Testis (tissue), 5 donors: ENCODE results near the gene ARHGAP20. TPM values are rescaled to one million over a fixed set of nuclear protein-coding genes. Genes with fewer than 3 reads are reported as not detected.
A peak's percentile ranks its signal among the peaks of the same experiment; 100 is the strongest.

Experiments used
- DNase-seq: peaks from one replicate; pipeline ENCODE4 v3.0.0-alpha.2; 2019
- H3K27ac ChIP-seq, 2 donors: fragments of 200-600 bp; sonication (generic); one replicate each; pipeline ENCODE4 v1.5.1; 2019
- H3K27me3 ChIP-seq: fragments of 200-600 bp; sonication (generic); one replicate; pipeline ENCODE4 v1.5.1; 2019
- H3K36me3 ChIP-seq: fragments of 200-600 bp; sonication (generic); one replicate; pipeline ENCODE4 v1.5.1; 2017; ENCODE audit warnings: low read depth; ENCODE audit errors: missing control alignments
- H3K4me1 ChIP-seq: fragments of 200-600 bp; sonication (generic); one replicate; pipeline ENCODE4 v1.5.1; 2019
- H3K4me3 ChIP-seq, 2 donors: fragments of 200-600 bp; sonication (generic); one replicate each; pipeline ENCODE4 v1.5.1; 2017 to 2019
- H3K9me3 ChIP-seq: fragments of 200-600 bp; sonication (generic); one replicate; pipeline ENCODE4 v1.5.1; 2017
- POLR2A ChIP-seq: fragments of 450-650 bp; IDR thresholded peaks from one replicate; pipeline ENCODE4 v1.6.1; 2017; ENCODE audit warnings: antibody characterized with exemption, mild to moderate bottlenecking, moderate library complexity
- WGBS, 2 donors: methylation state at CpG; one replicate each; pipeline ENCODE4 v1.1.5; 2018; 5-methylcytosine and 5-hydroxymethylcytosine counted together
- intact Hi-C: fragments of 100-400 bp; cut with DNase I; formaldehyde crosslinking; loops from one replicate; pipeline ENCODE4 v1.15.1; 2023; ENCODE audit warnings: low total_unique reads
- long read RNA-seq, 2 donors: transcript quantifications; one replicate each; lab custom pipeline, GENCODE V29; 2026
- polyA plus RNA-seq: library from polyadenylated mRNA; stranded (reverse); fragments of 350-450 nt; fragmentation: Illumina TruSeq; extraction: RNeasy Lipid Tissue Mini Kit (QIAGEN cat#74804); gene quantifications from one replicate; pipeline ENCODE4 v1.2.3, GENCODE V29; 2014; ENCODE audit warnings: low read depth, low replicate concordance; ENCODE audit not compliant: insufficient read depth
- total RNA-seq, 2 donors: library from RNA; depleted of rRNA; stranded (reverse); fragments of >200 nt; gene quantifications; one replicate each; pipeline ENCODE4 v1.2.3, GENCODE V29; 2016
- TF ChIP-seq, protein P1 (sequence below), 3 experiments: fragments of 450-650 bp in 2 of 3; fragments of 200-600 bp in 1 of 3; sonication (generic) in 1 of 3; IDR thresholded peaks; one replicate each; pipeline ENCODE4 v1.5.1; 2016 to 2019; ENCODE audit warnings: antibody characterized with exemption in 3 of 3, mild to moderate bottlenecking in 2 of 3, moderate library complexity in 1 of 3

The ARHGAP20 gene, protein sequence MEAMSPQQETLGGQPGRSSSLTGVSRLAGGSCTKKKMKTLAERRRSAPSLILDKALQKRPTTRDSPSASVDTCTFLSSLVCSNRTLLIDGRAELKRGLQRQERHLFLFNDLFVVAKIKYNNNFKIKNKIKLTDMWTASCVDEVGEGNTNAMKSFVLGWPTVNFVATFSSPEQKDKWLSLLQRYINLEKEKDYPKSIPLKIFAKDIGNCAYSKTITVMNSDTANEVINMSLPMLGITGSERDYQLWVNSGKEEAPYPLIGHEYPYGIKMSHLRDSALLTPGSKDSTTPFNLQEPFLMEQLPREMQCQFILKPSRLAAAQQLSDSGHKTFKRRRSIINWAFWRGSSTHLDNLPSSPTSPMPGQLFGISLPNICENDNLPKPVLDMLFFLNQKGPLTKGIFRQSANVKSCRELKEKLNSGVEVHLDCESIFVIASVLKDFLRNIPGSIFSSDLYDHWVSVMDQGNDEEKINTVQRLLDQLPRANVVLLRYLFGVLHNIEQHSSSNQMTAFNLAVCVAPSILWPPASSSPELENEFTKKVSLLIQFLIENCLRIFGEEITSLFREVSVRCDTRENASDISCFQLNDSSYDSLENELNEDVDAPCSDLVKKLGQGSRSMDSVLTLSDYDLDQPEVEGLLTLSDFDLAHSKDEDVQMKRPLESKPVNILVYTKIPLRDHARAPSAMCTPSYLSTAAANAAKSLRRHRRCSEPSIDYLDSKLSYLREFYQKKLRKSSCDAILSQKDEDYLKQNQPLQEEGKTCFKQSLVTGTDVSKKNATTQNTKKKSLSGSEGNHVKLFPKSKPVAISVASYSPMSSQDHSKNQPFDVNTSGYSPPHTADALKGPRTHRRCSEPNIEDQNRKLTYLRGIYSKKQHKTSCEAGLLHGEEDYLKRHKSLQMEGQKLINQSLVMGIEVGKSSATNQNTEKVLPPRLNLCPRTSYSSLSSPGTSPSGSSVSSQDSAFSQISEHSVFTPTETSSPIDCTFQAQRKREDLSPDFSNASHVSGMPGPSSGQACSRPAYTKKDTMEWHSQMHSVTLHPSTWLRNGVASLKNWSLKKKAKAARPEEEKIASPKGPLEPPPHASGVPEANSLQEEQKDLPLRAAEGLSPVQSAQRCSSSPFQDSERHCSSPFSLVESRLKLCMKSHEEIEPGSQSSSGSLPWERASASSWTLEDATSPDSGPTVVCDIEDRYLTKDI
- 10 to 100 TPM; 37.2 to 40.1 TPM for total RNA-seq
- polyA plus RNA-seq: 18.6 TPM
- long read RNA-seq, donor 1, full-length matches to known transcripts: 1 of 1 reads
- long read RNA-seq, donor 1, partial matches to known transcripts: 0 of 1 reads
- long read RNA-seq, donor 1, other reads (novel, unspliced or antisense): 0 of 1 reads
- long read RNA-seq, donor 2: 0 reads

DNA sequence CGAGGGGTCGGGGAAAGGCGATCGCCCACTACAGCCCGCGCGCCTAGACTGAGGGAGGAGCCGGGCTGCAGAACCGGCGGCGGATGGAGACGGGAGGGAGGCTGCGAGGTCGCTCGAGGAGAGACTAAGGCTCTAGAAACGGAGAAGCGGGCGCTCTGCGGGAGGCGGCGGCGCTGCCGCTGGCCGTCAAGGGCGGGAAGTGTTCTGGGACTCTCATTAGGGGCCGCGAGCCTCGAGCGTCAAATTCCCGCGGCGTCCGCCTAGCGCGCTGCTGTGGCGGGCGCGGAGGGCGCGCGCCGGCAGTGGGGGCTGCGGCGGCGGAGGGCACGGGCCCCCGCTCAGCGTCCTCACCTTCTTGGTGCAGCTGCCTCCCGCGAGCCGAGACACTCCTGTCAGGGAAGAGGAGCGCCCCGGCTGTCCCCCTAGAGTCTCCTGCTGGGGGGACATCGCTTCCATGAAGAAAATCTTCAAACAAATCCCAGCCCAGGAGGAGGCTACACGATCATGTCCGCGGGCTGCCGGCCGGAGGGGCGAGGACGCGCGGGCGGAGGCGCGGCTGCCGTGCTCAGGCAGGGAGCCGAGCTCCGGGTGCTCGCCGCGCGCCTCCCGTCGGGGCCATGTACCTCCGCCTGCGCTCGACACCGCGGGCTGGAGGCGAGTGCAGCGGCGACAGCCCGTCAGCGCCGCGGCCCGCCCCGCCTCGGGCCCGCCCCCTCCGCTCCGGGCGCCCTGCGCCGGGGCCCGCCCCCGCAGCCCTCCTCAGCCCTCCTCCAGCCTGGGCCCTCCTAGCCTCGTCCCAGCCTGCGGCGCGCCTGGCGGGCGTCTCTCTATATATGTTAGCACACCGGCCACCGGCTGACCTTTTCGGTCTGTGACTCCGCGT lies at the start of gene ARHGAP20:
ARHGAP20 (minus strand) TSS at position 662 of the 883 bp plus-strand sequence; CDS start at position 456, 206 bp downstream.
- Histone ChIP-seq H3K27ac (peak within 1 kb of the TSS; percentile 87 to 96), H3K4me1 (peaks cover 12% of the 10 kb centered on the region), H3K36me3 (no peaks in the 10 kb centered on the region), H3K27me3 (no peaks in the 10 kb centered on the region), H3K9me3 (no peaks in the 10 kb centered on the region), H3K4me3 (peak within 1 kb of the TSS; percentile 72 to 98)
- DNase-seq: peak; percentile 89
- intact Hi-C loops: loop anchor here (5.0 kb wide), 1 partner anchor 235 kb away; no protein-coding TSS in a partner anchor
- WGBS, 2 donors: 1% methylated on average over 27 to 58 of the region's 109 CpGs
- TF ChIP-seq, protein P1, sequence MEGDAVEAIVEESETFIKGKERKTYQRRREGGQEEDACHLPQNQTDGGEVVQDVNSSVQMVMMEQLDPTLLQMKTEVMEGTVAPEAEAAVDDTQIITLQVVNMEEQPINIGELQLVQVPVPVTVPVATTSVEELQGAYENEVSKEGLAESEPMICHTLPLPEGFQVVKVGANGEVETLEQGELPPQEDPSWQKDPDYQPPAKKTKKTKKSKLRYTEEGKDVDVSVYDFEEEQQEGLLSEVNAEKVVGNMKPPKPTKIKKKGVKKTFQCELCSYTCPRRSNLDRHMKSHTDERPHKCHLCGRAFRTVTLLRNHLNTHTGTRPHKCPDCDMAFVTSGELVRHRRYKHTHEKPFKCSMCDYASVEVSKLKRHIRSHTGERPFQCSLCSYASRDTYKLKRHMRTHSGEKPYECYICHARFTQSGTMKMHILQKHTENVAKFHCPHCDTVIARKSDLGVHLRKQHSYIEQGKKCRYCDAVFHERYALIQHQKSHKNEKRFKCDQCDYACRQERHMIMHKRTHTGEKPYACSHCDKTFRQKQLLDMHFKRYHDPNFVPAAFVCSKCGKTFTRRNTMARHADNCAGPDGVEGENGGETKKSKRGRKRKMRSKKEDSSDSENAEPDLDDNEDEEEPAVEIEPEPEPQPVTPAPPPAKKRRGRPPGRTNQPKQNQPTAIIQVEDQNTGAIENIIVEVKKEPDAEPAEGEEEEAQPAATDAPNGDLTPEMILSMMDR (IDR thresholded peaks at IDR 0.05): peak in 2 of 3 experiments; percentile 8 to 23
- no peak for TF ChIP-seq POLR2A

DNA sequence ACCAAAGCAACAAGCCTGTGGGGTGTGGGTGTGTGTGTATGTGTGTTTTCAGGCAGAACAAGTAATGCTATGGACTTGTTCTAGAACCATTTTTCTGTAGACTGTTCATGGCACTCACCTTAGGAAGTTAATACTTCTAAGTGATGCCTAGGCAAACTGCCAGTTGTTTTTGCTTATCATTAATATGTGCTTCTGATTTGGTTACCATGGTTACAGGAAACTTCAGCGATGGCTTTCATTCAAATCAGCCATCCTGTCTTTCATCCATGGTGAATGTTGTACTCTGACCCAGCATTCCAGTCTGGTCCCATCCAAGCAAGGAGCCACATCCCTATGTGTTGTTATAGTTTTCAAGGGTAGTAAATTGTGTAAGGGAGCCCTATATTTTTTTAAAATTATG lies 49.8 kb upstream of the ARHGAP20 start:
- Histone ChIP-seq H3K27ac (no peak overlapping the region), H3K4me3 (no peak overlapping the region), H3K4me1 (peaks cover 16% of the 10 kb centered on the region), H3K9me3 (no peaks in the 10 kb centered on the region), H3K36me3 (no peaks in the 10 kb centered on the region), H3K27me3 (no peaks in the 10 kb centered on the region)
- intact Hi-C loops: no loop called here
- 41 to 64% methylated on average over 1 of the region's 1 CpG for WGBS, 2 donors
- DNase-seq: no peak
- TF ChIP-seq, protein P1 (IDR thresholded peaks at IDR 0.05): no peak
- TF ChIP-seq POLR2A: no peak

DNA sequence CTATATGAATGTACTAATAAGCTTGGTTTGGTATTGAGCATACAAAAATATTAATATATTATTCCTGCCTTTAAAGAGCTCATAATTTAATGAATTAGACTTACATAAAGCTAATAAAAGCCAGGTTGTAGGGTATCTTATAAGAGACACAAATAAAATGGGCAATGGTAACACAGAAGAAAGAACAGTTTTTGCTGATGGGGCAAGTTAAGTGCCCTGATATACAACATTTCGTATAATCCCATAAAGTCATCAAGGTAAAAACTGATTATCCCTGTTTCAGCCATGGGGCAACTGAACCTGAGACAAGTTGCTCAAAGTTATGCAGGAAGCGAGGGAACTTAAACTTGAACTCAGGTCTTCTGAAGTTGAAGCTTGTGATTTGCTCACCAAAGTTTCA lies 48.9 kb upstream of the ARHGAP20 start:
- TF ChIP-seq, protein P1 (IDR thresholded peaks at IDR 0.05): no peak
- TF ChIP-seq POLR2A: no peak
- Histone ChIP-seq H3K27ac (no peak overlapping the region), H3K27me3 (no peaks in the 10 kb centered on the region), H3K4me1 (peaks cover 16% of the 10 kb centered on the region), H3K4me3 (no peak overlapping the region), H3K9me3 (no peaks in the 10 kb centered on the region), H3K36me3 (no peaks in the 10 kb centered on the region)
- 96 to 98% methylated on average over 2 of the region's 2 CpGs for WGBS, 2 donors
- DNase-seq: no peak
- intact Hi-C loops: no loop called here

DNA sequence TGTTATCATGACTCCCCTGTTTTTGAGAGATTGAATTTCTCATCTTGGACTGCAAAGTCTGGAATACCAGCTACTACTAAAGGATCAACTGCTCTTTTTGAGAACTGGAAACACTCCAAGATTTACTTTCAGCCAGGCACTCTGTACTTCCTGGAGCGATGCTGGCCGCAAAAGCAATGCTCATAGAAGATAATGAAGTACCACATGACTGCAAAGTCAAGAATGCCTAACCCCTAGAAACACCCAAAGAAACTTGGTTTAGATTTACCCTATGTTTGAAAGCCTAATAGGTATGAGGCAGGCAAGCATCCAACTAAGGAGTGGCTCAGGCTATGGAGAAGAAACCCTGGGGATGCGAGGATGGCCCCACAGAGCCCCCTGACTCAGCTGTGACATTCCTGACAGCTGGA lies 47.7 kb upstream of the ARHGAP20 start:
- Histone ChIP-seq H3K27me3 (no peaks in the 10 kb centered on the region), H3K4me3 (no peak overlapping the region), H3K27ac (no peak overlapping the region), H3K4me1 (peaks cover 16% of the 10 kb centered on the region), H3K36me3 (no peaks in the 10 kb centered on the region), H3K9me3 (no peaks in the 10 kb centered on the region)
- intact Hi-C loops: no loop called here
- no peak for TF ChIP-seq POLR2A
- TF ChIP-seq, protein P1 (IDR thresholded peaks at IDR 0.05): no peak
- no peak for DNase-seq
- 12 to 38% methylated on average over 3 of the region's 3 CpGs for WGBS, 2 donors
